ENCODE measurements around the gene ANKRD36.
"Not testable (repeated sequence)": the region's sequence is repeated elsewhere in the genome, so short reads cannot be mapped to it uniquely, and the experiment has no call there.

GRCh38 chr2:97113050-97113881, at the start of gene ANKRD36:
- peak; percentile 25 for TF ChIP-seq CTCF (IDR thresholded peaks at IDR 0.05; ENCODE audit: low read depth, low read length)
- not testable (repeated sequence) for TF ChIP-seq EZH2phosphoT487 (IDR thresholded peaks at IDR 0.05; ENCODE audit: low read depth)

All from OCI-LY3 (cell line).